Measurements from ENCODE around the gene ACOXL.

DNA sequence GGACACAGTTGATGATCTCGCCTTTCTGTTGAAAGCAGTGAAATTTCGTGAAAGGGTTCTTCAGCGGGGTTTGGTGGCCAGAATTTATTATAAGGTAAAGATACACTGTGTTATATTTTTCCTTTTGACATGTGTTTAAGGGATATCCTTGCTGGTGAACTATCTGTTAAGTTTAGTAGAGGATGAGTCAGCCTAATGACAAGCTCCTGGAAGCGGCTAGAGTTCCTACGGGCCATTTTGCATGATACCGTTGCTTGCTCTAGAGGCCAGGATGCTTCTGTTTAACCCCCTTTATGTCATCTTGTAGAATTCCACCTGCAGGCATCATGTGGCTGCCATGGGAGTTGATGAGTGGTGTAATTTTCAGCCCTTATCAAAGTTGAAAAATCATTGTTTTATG lies 263.5 kb downstream of the ACOXL start:
- TF ChIP-seq CTCF (IDR thresholded peaks at IDR 0.05), result no peak
- no peak for TF ChIP-seq POLR2A (IDR thresholded peaks at IDR 0.05)

Measured in esophagus squamous epithelium (tissue), 4 donors.